A673 (cell line): ENCODE data around the gene MPHOSPH6. TPM values are rescaled to one million over a fixed set of nuclear protein-coding genes. Genes with fewer than 3 reads are reported as not detected.

ENCODE experiments used
- BruUV-seq: library from RNA; stranded (reverse); fragments of 400-500 nt; replicated peaks from 2 replicates; lab custom pipeline; 2021; lab: Mats Ljungman, UMichigan
- CTCF ChIA-PET: fragments of 300-600 bp; sonication (Branson Sonifier 250); formaldehyde crosslinking; loops from one replicate; lab custom pipeline; 2022; ENCODE audit warnings: antibody characterized with exemption; lab: Charles Lee
- POLR2A ChIA-PET: fragments of 300-600 bp; sonication (Branson Sonifier 250); formaldehyde crosslinking; loops from one replicate; lab custom pipeline; 2022; ENCODE audit warnings: antibody characterized with exemption; ENCODE audit not compliant: low non-redundant PET; lab: Charles Lee
- DNase-seq: peaks from one replicate; pipeline ENCODE4 v3.0.0-alpha.2; 2015; ENCODE audit warnings: low spot score
- H3K27ac ChIP-seq: fragments of 200-600 bp; sonication (generic); 2 replicates; pipeline ENCODE4 v1.5.1; 2016; ENCODE audit warnings: mixed run types, low read depth, mild to moderate bottlenecking, mixed read lengths, antibody characterized with exemption, low read length; ENCODE audit not compliant: poor library complexity, severe bottlenecking
- H3K27me3 ChIP-seq: fragments of 200-600 bp; sonication (generic); replicated peaks from 2 replicates; pipeline ENCODE4 v1.6.1; 2017; ENCODE audit warnings: mixed run types, low read depth, mild to moderate bottlenecking, mixed read lengths, antibody characterized with exemption, low read length; ENCODE audit not compliant: insufficient read depth, poor library complexity
- H3K36me3 ChIP-seq: fragments of 200-600 bp; sonication (generic); 2 replicates; pipeline ENCODE4 v1.6.1; 2016; ENCODE audit warnings: mixed run types, mild to moderate bottlenecking, mixed read lengths, antibody characterized with exemption, low read length; ENCODE audit not compliant: insufficient read depth, poor library complexity, severe bottlenecking
- H3K4me1 ChIP-seq: fragments of 200-600 bp; sonication (generic); 2 replicates; pipeline ENCODE4 v1.6.1; 2017; ENCODE audit warnings: mixed run types, mild to moderate bottlenecking, mixed read lengths, antibody characterized with exemption, low read length; ENCODE audit not compliant: insufficient read depth, poor library complexity, severe bottlenecking
- H3K4me3 ChIP-seq: fragments of 200-600 bp; sonication (generic); 2 replicates; pipeline ENCODE4 v1.5.1; 2016; ENCODE audit warnings: low read depth, mixed run types, mild to moderate bottlenecking, mixed read lengths, low read length; ENCODE audit not compliant: poor library complexity, severe bottlenecking
- H3K9me3 ChIP-seq: fragments of 200-600 bp; sonication (generic); 2 replicates; pipeline ENCODE4 v1.6.1; 2016; ENCODE audit warnings: mixed run types, low read depth, mild to moderate bottlenecking, mixed read lengths, antibody characterized with exemption, low read length; ENCODE audit not compliant: poor library complexity, severe bottlenecking
- EZH2 ChIP-seq: fragments of 200-600 bp; sonication (generic); IDR thresholded peaks from 2 replicates; pipeline ENCODE4 v1.6.1; 2017; ENCODE audit warnings: borderline replicate concordance, low read depth, mild to moderate bottlenecking, mixed read lengths, antibody characterized with exemption, low read length; ENCODE audit not compliant: poor library complexity, severe bottlenecking
- intact Hi-C: fragments of 100-400 bp; cut with micrococcal nuclease; formaldehyde crosslinking; loops from one replicate; pipeline ENCODE4 v1.10.0; 2022; ENCODE audit not compliant: unreplicated experiment
- total RNA-seq: library from RNA; stranded (reverse); gene quantifications from 2 replicates; pipeline ENCODE4 v1.2.3, GENCODE V29; 2021
- TF ChIP-seq, protein P1 (sequence below): fragments of 300-800, 200-600 bp; sonication (generic); conservative IDR thresholded peaks from 2 replicates; pipeline ENCODE4 v1.5.1; 2017; ENCODE audit warnings: low read depth, mild to moderate bottlenecking, antibody characterized with exemption, low read length, moderate library complexity, mixed read lengths

The MPHOSPH6 gene
- total RNA-seq, 1 experiment from 2014 or later: 74.4 TPM

DNA sequence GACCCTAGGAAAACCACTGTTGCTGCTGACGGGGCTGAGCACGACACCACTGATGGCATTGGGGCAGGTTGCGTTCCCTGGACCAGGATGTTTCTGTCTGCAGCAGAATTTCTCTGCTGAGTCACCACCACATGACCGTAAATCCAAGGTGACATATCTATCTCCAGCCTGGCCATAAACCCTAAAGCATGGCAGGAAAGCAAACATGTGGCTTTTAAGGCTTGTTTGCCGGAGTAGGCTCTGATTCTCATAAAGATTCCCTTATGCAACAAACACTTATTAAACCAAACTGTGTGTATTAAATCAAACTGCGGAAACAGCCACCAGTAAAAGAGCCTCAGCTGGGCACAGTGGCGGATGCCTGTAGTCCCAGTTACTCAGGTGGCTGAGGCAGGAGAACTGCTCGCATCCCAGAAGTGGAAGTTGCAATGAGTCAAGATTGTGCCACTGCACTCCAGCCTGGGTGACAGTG is 17.3 kb downstream of the MPHOSPH6 start:
- Histone ChIP-seq H3K27ac (peak overlapping the region; percentile 43), H3K4me3 (no peak overlapping the region), H3K4me1 (peaks cover 34% of the 10 kb centered on the region), H3K9me3 (peaks cover 10% of the 10 kb centered on the region), H3K27me3 (no peaks in the 10 kb centered on the region), H3K36me3 (peaks cover 49% of the 10 kb centered on the region)
- ChIA-PET CTCF (no interaction called here), POLR2A (no interaction called here)
- no peak for DNase-seq
- BruUV-seq: no TSS peak
- intact Hi-C loops: no loop called here
- TF ChIP-seq EZH2: no peak
- TF ChIP-seq, protein P1, sequence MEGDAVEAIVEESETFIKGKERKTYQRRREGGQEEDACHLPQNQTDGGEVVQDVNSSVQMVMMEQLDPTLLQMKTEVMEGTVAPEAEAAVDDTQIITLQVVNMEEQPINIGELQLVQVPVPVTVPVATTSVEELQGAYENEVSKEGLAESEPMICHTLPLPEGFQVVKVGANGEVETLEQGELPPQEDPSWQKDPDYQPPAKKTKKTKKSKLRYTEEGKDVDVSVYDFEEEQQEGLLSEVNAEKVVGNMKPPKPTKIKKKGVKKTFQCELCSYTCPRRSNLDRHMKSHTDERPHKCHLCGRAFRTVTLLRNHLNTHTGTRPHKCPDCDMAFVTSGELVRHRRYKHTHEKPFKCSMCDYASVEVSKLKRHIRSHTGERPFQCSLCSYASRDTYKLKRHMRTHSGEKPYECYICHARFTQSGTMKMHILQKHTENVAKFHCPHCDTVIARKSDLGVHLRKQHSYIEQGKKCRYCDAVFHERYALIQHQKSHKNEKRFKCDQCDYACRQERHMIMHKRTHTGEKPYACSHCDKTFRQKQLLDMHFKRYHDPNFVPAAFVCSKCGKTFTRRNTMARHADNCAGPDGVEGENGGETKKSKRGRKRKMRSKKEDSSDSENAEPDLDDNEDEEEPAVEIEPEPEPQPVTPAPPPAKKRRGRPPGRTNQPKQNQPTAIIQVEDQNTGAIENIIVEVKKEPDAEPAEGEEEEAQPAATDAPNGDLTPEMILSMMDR: no peak

DNA sequence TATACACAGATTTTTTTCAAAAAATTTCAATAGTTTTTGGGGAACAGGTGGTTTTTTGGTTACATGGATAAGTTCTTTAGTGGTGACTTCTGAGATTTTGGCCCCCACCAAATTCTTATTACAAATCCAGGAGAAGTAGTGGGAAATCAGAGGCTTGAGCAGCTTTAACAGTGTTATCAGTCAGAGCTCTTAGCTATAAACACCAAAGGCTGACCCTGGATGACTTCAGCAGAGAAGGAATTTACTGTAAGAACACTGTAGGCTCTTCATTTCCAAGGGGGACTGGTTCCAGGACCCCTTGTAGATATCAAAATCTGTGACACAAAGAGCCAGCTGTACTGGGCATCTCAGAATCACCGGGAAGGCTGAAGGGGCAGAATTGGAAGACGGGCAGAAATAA is 17.8 kb downstream of the MPHOSPH6 start:
- H3K4me1 ChIP-seq: peaks cover 29% of the 10 kb centered on the region
- ChIA-PET CTCF (no interaction called here), POLR2A (no interaction called here)
- no TSS peak for BruUV-seq
- no peak overlapping the region for H3K4me3 ChIP-seq
- H3K27ac ChIP-seq: no peak overlapping the region
- DNase-seq: no peak
- H3K9me3 ChIP-seq: peaks cover 10% of the 10 kb centered on the region
- peaks cover 52% of the 10 kb centered on the region for H3K36me3 ChIP-seq
- no peak for TF ChIP-seq EZH2
- TF ChIP-seq, protein P1: no peak
- intact Hi-C loops: no loop called here
- H3K27me3 ChIP-seq: no peaks in the 10 kb centered on the region

DNA sequence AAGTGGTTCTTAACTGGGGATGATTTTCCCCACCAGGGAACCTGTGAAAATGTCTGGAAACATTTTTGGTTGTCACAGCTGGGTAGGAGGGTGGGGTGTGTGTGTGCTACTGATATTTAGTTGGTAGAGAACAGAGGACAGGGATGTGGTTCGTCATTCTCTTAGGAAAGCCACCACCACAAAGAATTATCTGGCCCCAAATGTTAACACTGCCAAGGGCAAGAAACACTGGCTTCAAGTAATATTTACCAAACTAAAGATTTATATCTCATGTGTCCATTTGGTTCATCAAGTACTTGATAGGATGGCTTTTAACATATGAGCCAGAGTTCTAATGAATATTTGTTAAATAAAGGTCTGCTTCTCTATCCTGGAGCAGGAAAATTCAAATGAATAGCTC is 19.5 kb downstream of the MPHOSPH6 start:
- ChIA-PET POLR2A (no interaction called here), CTCF (no interaction called here)
- Histone ChIP-seq H3K27me3 (no peaks in the 10 kb centered on the region), H3K36me3 (peaks cover 44% of the 10 kb centered on the region), H3K27ac (peak overlapping the region; percentile 51), H3K9me3 (peaks cover 10% of the 10 kb centered on the region), H3K4me1 (peaks cover 34% of the 10 kb centered on the region), H3K4me3 (no peak overlapping the region)
- intact Hi-C loops: no loop called here
- no peak for DNase-seq
- TF ChIP-seq, protein P1: no peak
- no peak for TF ChIP-seq EZH2
- BruUV-seq: no TSS peak
